BLaER1 treated with 17β-estradiol and CSF1 and Interleukin-3, amounts not matched to agents 10 nM and 100 nM (cell line): ENCODE results near the gene SPINK8.

ENCODE experiments used
- H3K27ac ChIP-seq, 11 experiments: shearing (Covaris generic); formaldehyde crosslinking; 2 replicates each; pipeline ENCODE4 v1.8.1; 2022
- H3K27me3 ChIP-seq, 11 experiments: shearing (Covaris generic); formaldehyde crosslinking; 2 replicates each; pipeline ENCODE4 v1.8.1; 2022
- H3K36me3 ChIP-seq, 11 experiments: shearing (Covaris generic); formaldehyde crosslinking; 2 replicates each; pipeline ENCODE4 v1.8.1; 2022
- H3K4me1 ChIP-seq, 10 experiments: shearing (Covaris generic); formaldehyde crosslinking; 2 replicates each; pipeline ENCODE4 v1.8.1; 2022
- H3K4me2 ChIP-seq, 11 experiments: shearing (Covaris generic); formaldehyde crosslinking; 2 replicates each; pipeline ENCODE4 v1.8.1; 2022
- H3K4me3 ChIP-seq, 10 experiments: shearing (Covaris generic); formaldehyde crosslinking; 2 replicates each; pipeline ENCODE4 v1.8.1; 2022
- H3K9ac ChIP-seq, 11 experiments: shearing (Covaris generic); formaldehyde crosslinking; 2 replicates each; pipeline ENCODE4 v1.8.1; 2022
- H3K9me3 ChIP-seq, 11 experiments: shearing (Covaris generic); formaldehyde crosslinking; replicated peaks in 1 of 11; 2 replicates each; pipeline ENCODE4 v1.8.1; 2022
- H4K20me1 ChIP-seq, 11 experiments: shearing (Covaris generic); formaldehyde crosslinking; 2 replicates each; pipeline ENCODE4 v1.8.1; 2022
- Cebpa-rat ChIP-seq, 11 experiments: shearing (Covaris generic); IDR thresholded peaks; 2 replicates each; pipeline ENCODE4 v1.8.1; 2022

The SPINK8 gene

DNA sequence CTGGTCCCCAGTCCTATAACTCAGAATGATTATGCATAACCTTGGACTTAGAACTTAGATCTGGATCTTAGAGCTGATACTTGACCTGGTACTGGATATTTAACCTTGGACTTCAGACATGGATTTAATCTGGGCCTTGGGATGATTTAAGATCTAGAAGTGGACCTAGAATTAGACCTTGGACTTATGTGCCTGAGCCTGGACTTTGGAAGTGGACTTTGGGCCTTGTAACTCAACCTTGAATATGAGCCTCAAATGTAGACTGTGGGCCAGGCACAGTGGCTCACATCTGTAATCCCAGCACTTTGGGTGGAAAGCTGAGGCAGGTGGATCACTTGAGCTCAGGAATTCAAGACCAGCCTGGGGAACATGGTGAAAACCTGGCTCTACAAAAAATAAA lies 46.4 kb downstream of the SPINK8 start:
- H3K27me3 ChIP-seq = no peaks in the 10 kb centered on the region
- H3K36me3 ChIP-seq = peaks cover 12 to 43% (median 29%) of the 10 kb centered on the region in 11 experiments
- no peak overlapping the region for H3K27ac ChIP-seq
- no peaks in the 10 kb centered on the region for H4K20me1 ChIP-seq
- peaks cover 0 to 19% (median 10%) of the 10 kb centered on the region in 11 experiments; a peak in 15 of 22 replicates for H3K9me3 ChIP-seq
- H3K9ac ChIP-seq = no peak overlapping the region
- no peaks in the 10 kb centered on the region for H3K4me1 ChIP-seq
- no peak for TF ChIP-seq Cebpa-rat (IDR thresholded peaks at IDR 0.05)
- no peak overlapping the region for H3K4me2 ChIP-seq
- H3K4me3 ChIP-seq = no peak overlapping the region

DNA sequence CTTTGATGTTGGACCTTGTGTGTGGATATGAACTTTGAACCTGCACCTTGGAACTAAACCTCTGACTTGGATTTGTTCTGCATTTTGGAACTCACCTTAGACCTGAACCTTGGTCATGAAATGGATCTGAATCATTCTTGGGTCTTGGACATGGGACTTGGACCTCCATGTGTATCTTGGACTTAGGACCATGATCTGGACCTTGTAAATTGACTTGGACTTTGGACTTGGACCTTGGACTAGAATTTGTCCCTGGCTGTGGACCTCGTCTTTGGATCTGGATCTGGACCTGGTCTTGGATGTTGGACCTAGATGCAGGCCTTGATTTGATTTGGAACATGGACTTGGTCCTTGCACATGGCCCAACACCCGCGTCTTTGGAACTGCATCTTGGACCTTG lies 47.2 kb downstream of the SPINK8 start:
- H4K20me1 ChIP-seq = no peaks in the 10 kb centered on the region
- H3K4me1 ChIP-seq = no peaks in the 10 kb centered on the region
- H3K9me3 ChIP-seq = peaks cover 0 to 19% (median 10%) of the 10 kb centered on the region in 11 experiments; a peak in 15 of 22 replicates
- no peak for TF ChIP-seq Cebpa-rat (IDR thresholded peaks at IDR 0.05)
- peaks cover 11 to 35% (median 24%) of the 10 kb centered on the region in 11 experiments; a peak in 20 of 22 replicates for H3K36me3 ChIP-seq
- H3K4me2 ChIP-seq = no peak overlapping the region
- no peaks in the 10 kb centered on the region for H3K27me3 ChIP-seq
- no peak overlapping the region for H3K27ac ChIP-seq
- H3K4me3 ChIP-seq = no peak overlapping the region
- no peak overlapping the region for H3K9ac ChIP-seq

DNA sequence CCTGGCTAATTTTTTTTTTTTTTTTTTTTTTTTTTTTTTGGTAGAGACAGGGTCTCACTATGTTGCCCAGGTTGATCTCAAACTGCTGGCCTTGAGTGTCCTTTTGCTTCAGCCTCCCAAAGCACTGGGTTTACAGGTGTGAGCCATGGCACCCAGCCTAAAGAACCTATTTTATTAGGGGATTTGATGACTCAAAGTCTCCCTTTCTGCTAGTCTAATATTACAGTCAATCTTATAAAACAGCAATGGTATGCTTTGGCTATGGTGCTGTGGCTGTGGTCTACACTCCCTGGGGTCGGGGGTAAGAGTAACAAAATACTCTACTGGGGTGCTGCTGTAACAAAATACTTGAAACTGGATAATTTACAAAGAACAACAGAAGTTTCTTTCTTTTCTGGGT lies 47.8 kb downstream of the SPINK8 start:
- Histone ChIP-seq H3K27me3 (no peaks in the 10 kb centered on the region), H3K4me1 (no peaks in the 10 kb centered on the region), H3K4me3 (no peak overlapping the region), H3K27ac (no peak overlapping the region), H3K4me2 (no peak overlapping the region), H3K9ac (no peak overlapping the region), H3K36me3 (peaks cover 9 to 31% (median 18%) of the 10 kb centered on the region in 11 experiments; a peak in 20 of 22 replicates), H4K20me1 (no peaks in the 10 kb centered on the region), H3K9me3 (peaks cover 0 to 18% (median 10%) of the 10 kb centered on the region in 11 experiments; a peak in 15 of 22 replicates)
- no peak for TF ChIP-seq Cebpa-rat (IDR thresholded peaks at IDR 0.05)

DNA sequence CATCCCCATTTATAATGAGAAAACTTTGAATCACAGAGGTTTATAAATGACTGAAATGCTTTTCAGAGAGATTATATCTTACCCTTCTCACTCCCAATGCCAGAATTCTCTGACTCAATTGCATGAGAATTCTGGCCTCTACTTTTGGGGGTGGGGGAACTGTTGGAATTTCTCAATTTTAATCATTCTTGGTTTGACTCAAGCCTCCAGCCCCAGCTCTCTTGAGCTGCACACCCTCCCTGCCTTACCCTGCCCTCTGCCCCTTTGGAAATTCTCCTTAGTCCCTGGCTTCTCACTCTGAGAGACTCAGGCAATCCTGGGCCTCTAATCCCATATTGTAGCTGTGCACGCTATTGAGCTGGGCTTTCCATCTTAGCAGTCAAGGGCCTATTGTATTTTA lies 48.3 kb downstream of the SPINK8 start:
- Histone ChIP-seq H3K4me2 (no peak overlapping the region), H3K9ac (no peak overlapping the region), H3K27me3 (no peaks in the 10 kb centered on the region), H3K4me1 (no peaks in the 10 kb centered on the region), H3K36me3 (peaks cover 9 to 30% (median 16%) of the 10 kb centered on the region in 11 experiments; a peak in 19 of 22 replicates), H4K20me1 (no peaks in the 10 kb centered on the region), H3K9me3 (peaks cover 0 to 15% (median 9%) of the 10 kb centered on the region in 11 experiments; a peak in 15 of 22 replicates), H3K4me3 (no peak overlapping the region), H3K27ac (no peak overlapping the region)
- TF ChIP-seq Cebpa-rat (IDR thresholded peaks at IDR 0.05) = no peak

DNA sequence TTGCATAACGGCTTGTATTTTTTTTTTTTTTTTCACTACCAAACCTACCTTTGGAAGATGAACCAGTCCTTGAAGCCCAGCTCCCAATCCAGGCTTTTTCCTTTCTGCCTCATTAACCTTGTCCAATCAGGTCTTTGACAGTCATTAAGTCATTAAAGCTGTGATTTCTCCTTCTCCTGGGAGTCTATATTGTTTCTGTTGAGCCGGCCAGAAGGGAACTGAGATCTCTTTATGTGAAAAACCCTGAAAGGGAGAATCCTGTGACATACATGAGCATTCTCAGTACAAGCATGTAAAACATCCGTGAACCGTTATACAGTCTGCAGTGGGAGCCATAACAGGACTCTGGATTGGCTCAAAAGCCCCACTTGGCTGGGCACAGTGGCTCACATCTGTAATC lies 52.6 kb downstream of the SPINK8 start:
- TF ChIP-seq Cebpa-rat (IDR thresholded peaks at IDR 0.05) = no peak

DNA sequence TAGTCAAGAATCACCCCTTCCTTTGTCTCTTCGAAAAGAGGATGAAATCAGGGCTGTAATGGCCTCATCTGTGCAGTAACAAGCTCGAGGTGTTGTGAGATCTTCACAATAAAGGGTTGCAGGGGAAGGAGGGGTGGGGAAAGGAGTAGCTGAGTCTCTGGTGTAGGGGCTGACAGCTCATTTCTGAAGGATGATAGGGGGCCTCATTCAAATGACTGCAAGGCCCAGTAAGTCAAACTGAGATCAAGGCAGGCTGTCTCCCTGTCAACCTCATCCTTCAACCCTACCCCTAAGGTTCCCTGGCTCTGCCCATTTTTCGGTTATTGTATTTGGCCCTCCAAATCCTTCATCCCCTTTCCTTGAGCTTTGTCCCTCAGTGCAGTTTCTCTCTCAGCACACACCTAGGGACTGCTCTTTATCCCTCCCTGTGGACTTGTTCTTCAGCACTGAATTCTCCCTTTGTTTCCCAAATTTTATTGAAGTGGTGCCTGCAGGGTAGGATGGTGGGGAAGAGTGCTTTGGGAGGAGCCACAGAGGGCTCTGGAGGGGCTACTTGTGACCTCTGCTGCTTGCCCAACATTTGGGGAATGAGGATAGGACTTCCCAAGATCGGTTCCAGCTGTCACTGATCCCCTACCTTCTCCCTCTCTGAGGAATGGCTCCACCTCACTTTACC lies 54.4 kb downstream of the SPINK8 start:
- H3K9ac ChIP-seq = no peak overlapping the region
- no peaks in the 10 kb centered on the region for H3K4me1 ChIP-seq
- peaks cover 0 to 25% (median 7%) of the 10 kb centered on the region in 11 experiments; a peak in 12 of 22 replicates for H3K9me3 ChIP-seq
- no peak overlapping the region for H3K27ac ChIP-seq
- no peak overlapping the region for H3K4me3 ChIP-seq
- no peaks in the 10 kb centered on the region for H3K27me3 ChIP-seq
- peaks cover 0 to 10% (median 0%) of the 10 kb centered on the region in 11 experiments; a peak in 2 of 22 replicates for H3K36me3 ChIP-seq
- no peak for TF ChIP-seq Cebpa-rat (IDR thresholded peaks at IDR 0.05)
- no peak overlapping the region for H3K4me2 ChIP-seq
- peaks cover 0 to 5% (median 0%) of the 10 kb centered on the region in 11 experiments; a peak in 1 of 22 replicates for H4K20me1 ChIP-seq

More for the DNA sequence above, 52.6 kb downstream of the SPINK8 start:
- H3K4me1 ChIP-seq = no peaks in the 10 kb centered on the region
- H3K27ac ChIP-seq = no peak overlapping the region
- H3K4me2 ChIP-seq = no peak overlapping the region
- H3K4me3 ChIP-seq = no peak overlapping the region
- H3K27me3 ChIP-seq = no peaks in the 10 kb centered on the region
- no peaks in the 10 kb centered on the region; a peak in 1 of 22 replicates for H4K20me1 ChIP-seq
- no peak overlapping the region for H3K9ac ChIP-seq
- peaks cover 0 to 10% (median 0%) of the 10 kb centered on the region in 11 experiments; a peak in 2 of 22 replicates for H3K36me3 ChIP-seq
- peaks cover 0 to 25% (median 7%) of the 10 kb centered on the region in 11 experiments; a peak in 12 of 22 replicates for H3K9me3 ChIP-seq

DNA sequence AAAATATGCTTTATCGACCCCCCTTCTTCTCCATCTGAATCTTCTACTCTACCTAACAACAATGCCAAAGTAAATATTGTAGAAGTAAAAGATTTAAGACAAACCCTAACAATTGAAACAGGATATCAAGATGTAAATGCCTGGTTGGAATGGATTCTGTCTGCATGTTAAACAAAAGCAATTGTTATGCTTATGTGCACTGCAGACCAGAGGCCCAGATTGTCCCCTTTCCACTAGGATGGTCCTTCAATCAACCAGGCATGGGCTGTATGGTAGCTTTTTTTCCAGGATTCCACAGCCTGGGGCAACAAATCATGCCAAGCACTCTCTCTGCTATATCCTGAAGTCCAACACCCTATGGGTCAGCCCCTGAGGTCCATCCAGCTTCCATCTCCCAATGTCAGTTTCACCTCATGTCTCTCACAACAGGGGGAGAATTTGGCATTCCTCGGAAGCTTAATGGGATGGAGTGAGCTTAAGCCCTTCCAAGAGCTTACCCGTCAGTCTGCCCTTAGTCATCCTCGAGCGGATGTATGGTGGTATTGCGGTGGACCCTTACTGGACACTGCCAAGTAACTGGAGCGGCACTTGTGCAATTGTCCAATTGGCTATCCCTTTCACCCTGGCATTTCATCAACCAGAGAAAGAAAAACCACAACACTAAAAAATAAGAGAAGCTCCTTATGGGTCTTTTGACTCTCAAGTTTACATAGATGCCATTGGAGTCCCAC lies 56.4 kb downstream of the SPINK8 start:
- H3K9me3 ChIP-seq = peaks cover 0 to 18% (median 8%) of the 10 kb centered on the region in 11 experiments; a peak in 13 of 22 replicates
- H3K27me3 ChIP-seq = no peaks in the 10 kb centered on the region
- peaks cover 0 to 10% (median 0%) of the 10 kb centered on the region in 11 experiments; a peak in 3 of 22 replicates for H3K36me3 ChIP-seq
- H3K4me1 ChIP-seq = no peaks in the 10 kb centered on the region
- H3K27ac ChIP-seq = no peak overlapping the region
- no peak overlapping the region for H3K4me3 ChIP-seq
- peaks cover 0 to 7% (median 0%) of the 10 kb centered on the region in 11 experiments; a peak in 4 of 22 replicates for H4K20me1 ChIP-seq
- H3K9ac ChIP-seq = no peak overlapping the region
- TF ChIP-seq Cebpa-rat (IDR thresholded peaks at IDR 0.05) = no peak
- H3K4me2 ChIP-seq = no peak overlapping the region

DNA sequence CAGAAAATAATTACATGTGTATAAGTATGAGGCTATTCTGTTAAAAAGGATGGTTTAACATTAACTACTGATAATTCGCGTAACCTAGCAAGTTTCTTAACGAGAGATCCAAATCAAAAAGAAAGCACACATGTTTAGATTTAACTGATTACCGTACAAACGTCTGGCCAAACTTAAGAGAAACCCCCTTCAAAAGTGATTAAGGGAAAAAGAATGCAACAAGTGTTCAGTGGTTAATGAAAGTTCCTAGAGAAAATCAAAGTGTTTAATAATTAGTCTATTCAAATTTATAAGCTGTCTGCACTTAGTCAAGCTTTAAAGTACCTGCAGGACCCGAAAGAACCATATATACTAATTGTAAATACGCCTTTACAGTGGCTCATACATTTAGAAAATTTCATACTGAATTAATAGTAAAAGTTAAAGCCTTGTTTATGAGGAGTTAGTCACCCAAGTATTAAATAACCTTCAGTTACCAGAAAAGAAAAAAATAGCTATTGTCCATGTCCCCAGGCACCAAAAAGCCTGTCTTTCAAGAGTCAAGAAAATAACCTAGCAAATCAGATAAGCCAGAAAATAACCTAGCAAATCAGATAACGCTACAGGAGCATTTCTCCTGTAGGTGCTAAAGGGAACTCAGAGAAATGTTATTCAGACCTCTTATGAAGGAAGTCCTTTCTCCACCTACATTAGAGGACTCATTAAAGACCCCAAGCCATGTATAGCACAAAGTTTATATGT lies 58.0 kb downstream of the SPINK8 start:
- TF ChIP-seq Cebpa-rat (IDR thresholded peaks at IDR 0.05) = no peak
- Histone ChIP-seq H3K4me1 (peaks cover 0 to 3% (median 0%) of the 10 kb centered on the region in 10 experiments; a peak in 1 of 20 replicates), H3K27ac (no peak overlapping the region), H3K27me3 (no peaks in the 10 kb centered on the region), H3K36me3 (peaks cover 6 to 19% (median 12%) of the 10 kb centered on the region in 11 experiments; a peak in 21 of 22 replicates), H4K20me1 (peaks cover 0 to 12% (median 0%) of the 10 kb centered on the region in 11 experiments; a peak in 4 of 22 replicates), H3K4me2 (no peak overlapping the region), H3K4me3 (no peak overlapping the region), H3K9me3 (peaks cover 5 to 29% (median 18%) of the 10 kb centered on the region in 11 experiments; a peak in 18 of 22 replicates), H3K9ac (no peak overlapping the region)
